GM23338 (cell line): ENCODE data around the gene CPM. TPM values are rescaled to one million over a fixed set of nuclear protein-coding genes. Genes with fewer than 3 reads are reported as not detected.

ENCODE experiments used
- ATAC-seq: fragments of 200-7000 bp; cut with Tn5 transposase; 3 replicates; pipeline ENCODE4 v1.9.1; 2020
- DNase-seq: peaks from one replicate; pipeline ENCODE4 v3.0.0-alpha.2; 2015; ENCODE audit warnings: low spot score
- H2AFZ ChIP-seq: fragments of 200-600 bp; sonication (generic); 2 replicates; pipeline ENCODE4 v1.8.0; 2016; ENCODE audit warnings: antibody characterized with exemption, mild to moderate bottlenecking, moderate library complexity
- H3F3A ChIP-seq: fragments of 200-600 bp; sonication (generic); replicated peaks from 2 replicates; pipeline ENCODE4 v1.8.0; 2017; ENCODE audit warnings: antibody characterized with exemption, mixed run types, low read depth
- H3K27ac ChIP-seq: fragments of 200-600 bp; sonication (generic); 2 replicates; pipeline ENCODE4 v1.6.1; 2016; ENCODE audit warnings: low read depth
- H3K27me3 ChIP-seq: fragments of 200-600 bp; sonication (generic); 2 replicates; pipeline ENCODE4 v1.8.0; 2016; ENCODE audit warnings: mild to moderate bottlenecking, mixed run types, moderate library complexity; ENCODE audit not compliant: insufficient read depth
- H3K36me3 ChIP-seq: fragments of 200-600 bp; sonication (generic); 2 replicates; pipeline ENCODE4 v1.8.0; 2016; ENCODE audit warnings: mild to moderate bottlenecking; ENCODE audit not compliant: insufficient read depth
- H3K4me1 ChIP-seq: fragments of 200-600 bp; sonication (generic); 2 replicates; pipeline ENCODE4 v1.8.0; 2016; ENCODE audit warnings: mild to moderate bottlenecking, moderate library complexity; ENCODE audit not compliant: insufficient read depth
- H3K4me2 ChIP-seq: fragments of 200-600 bp; sonication (generic); 2 replicates; pipeline ENCODE4 v1.7.1; 2017; ENCODE audit warnings: mixed run types
- H3K4me3 ChIP-seq: fragments of 200-600 bp; sonication (generic); 2 replicates; pipeline ENCODE4 v1.6.1; 2016; ENCODE audit warnings: mixed run types
- H3K79me2 ChIP-seq: fragments of 200-600 bp; sonication (generic); replicated peaks from 2 replicates; pipeline ENCODE4 v1.8.0; 2017; ENCODE audit warnings: mild to moderate bottlenecking; ENCODE audit not compliant: insufficient read depth
- H3K9me2 ChIP-seq: fragments of 200-600 bp; sonication (generic); 2 replicates; pipeline ENCODE4 v1.8.0; 2017; ENCODE audit not compliant: insufficient read depth
- H4K20me1 ChIP-seq: fragments of 200-600 bp; sonication (generic); replicated peaks from 2 replicates; pipeline ENCODE4 v1.8.0; 2017; ENCODE audit warnings: mild to moderate bottlenecking; ENCODE audit not compliant: insufficient read depth
- H3K27ac Mint-ChIP-seq: 2 replicates; pipeline ENCODE4 v1.8.0; 2020; ENCODE audit warnings: inconsistent platforms, mild to moderate bottlenecking, moderate library complexity, mixed read lengths
- H3K27me3 Mint-ChIP-seq: 3 replicates; pipeline ENCODE4 v1.8.0; 2022; ENCODE audit warnings: low read depth, mild to moderate bottlenecking, moderate library complexity, mixed read lengths, inconsistent platforms; ENCODE audit not compliant: insufficient read depth, poor library complexity
- H3K36me3 Mint-ChIP-seq: 3 replicates; pipeline ENCODE4 v1.8.0; 2021; ENCODE audit warnings: low read depth, mild to moderate bottlenecking, inconsistent platforms, moderate library complexity, mixed read lengths
- H3K4me1 Mint-ChIP-seq: 3 replicates; pipeline ENCODE4 v1.8.0; 2020; ENCODE audit warnings: mild to moderate bottlenecking, inconsistent platforms, mixed read lengths
- H3K4me3 Mint-ChIP-seq: 3 replicates; pipeline ENCODE4 v1.8.0; 2021; ENCODE audit warnings: moderate library complexity, mild to moderate bottlenecking, inconsistent platforms, mixed read lengths
- H3K9me3 Mint-ChIP-seq: 3 replicates; pipeline ENCODE4 v1.8.0; 2020; ENCODE audit warnings: moderate library complexity, mild to moderate bottlenecking, inconsistent platforms, mixed read lengths
- CREB1 ChIP-seq: fragments of 250-450 bp; sonication (Bioruptor Pico); IDR thresholded peaks from 2 replicates; pipeline ENCODE4 v1.5.0; 2020; ENCODE audit warnings: low read depth, mild to moderate bottlenecking, moderate library complexity
- EZH2 ChIP-seq: fragments of 200-600 bp; sonication (generic); IDR thresholded peaks from one replicate; pipeline ENCODE4 v1.8.0; 2017; ENCODE audit warnings: antibody characterized with exemption, mild to moderate bottlenecking, low read depth; ENCODE audit not compliant: unreplicated experiment
- JUNB ChIP-seq: IDR thresholded peaks from one replicate; pipeline ENCODE4 v1.6.1; 2016; ENCODE audit warnings: antibody characterized with exemption; ENCODE audit not compliant: unreplicated experiment
- NANOG ChIP-seq: IDR thresholded peaks from 2 replicates; pipeline ENCODE4 v1.6.1; 2016; ENCODE audit warnings: antibody characterized with exemption, borderline replicate concordance
- REST ChIP-seq: IDR thresholded peaks from one replicate; pipeline ENCODE4 v1.6.1; 2018; ENCODE audit warnings: antibody characterized with exemption; ENCODE audit not compliant: unreplicated experiment
- polyA plus RNA-seq: library from polyadenylated mRNA; unstranded; fragments of >200 nt; fragmentation: Nextera tagmentation; extraction: Ambion mirVana; gene quantifications from 2 replicates; pipeline ENCODE4 v1.2.1, GENCODE V29; 2016
- total RNA-seq: library from RNA; depleted of rRNA; stranded (reverse); fragments of >200 nt; shearing (Covaris generic); gene quantifications from 2 replicates; pipeline ENCODE4 v1.2.3, GENCODE V29; 2014
- TF ChIP-seq, protein P1 (sequence below): fragments of 250-450 bp; sonication (Bioruptor Pico); IDR thresholded peaks from 2 replicates; pipeline ENCODE4 v1.5.0; 2020; ENCODE audit warnings: mild to moderate bottlenecking, moderate library complexity

CPM gene
- total and polyA plus RNA-seq, 2 experiments from 2014 or later: 0.37 to 5.8 TPM

DNA sequence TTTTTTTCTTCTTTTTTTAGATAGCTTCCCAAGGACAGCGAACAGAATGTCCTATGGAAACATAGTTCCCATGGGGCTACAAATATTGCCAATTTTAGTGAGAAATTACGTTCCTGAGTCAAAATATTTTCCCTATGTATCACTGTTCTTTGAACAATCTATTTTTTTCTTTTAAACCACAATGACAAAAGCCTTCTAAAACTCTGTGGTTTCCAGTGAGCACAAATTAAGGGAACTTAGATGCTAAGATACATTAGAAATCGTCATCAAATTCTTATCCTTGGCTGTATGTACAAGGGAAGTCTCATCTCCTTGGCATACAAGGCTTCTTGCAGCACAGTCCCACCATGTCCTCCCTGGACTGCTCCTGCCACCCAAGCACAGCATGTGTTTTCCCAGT is 17.9 kb downstream of the CPM start (continued):
- TF ChIP-seq, protein P1, sequence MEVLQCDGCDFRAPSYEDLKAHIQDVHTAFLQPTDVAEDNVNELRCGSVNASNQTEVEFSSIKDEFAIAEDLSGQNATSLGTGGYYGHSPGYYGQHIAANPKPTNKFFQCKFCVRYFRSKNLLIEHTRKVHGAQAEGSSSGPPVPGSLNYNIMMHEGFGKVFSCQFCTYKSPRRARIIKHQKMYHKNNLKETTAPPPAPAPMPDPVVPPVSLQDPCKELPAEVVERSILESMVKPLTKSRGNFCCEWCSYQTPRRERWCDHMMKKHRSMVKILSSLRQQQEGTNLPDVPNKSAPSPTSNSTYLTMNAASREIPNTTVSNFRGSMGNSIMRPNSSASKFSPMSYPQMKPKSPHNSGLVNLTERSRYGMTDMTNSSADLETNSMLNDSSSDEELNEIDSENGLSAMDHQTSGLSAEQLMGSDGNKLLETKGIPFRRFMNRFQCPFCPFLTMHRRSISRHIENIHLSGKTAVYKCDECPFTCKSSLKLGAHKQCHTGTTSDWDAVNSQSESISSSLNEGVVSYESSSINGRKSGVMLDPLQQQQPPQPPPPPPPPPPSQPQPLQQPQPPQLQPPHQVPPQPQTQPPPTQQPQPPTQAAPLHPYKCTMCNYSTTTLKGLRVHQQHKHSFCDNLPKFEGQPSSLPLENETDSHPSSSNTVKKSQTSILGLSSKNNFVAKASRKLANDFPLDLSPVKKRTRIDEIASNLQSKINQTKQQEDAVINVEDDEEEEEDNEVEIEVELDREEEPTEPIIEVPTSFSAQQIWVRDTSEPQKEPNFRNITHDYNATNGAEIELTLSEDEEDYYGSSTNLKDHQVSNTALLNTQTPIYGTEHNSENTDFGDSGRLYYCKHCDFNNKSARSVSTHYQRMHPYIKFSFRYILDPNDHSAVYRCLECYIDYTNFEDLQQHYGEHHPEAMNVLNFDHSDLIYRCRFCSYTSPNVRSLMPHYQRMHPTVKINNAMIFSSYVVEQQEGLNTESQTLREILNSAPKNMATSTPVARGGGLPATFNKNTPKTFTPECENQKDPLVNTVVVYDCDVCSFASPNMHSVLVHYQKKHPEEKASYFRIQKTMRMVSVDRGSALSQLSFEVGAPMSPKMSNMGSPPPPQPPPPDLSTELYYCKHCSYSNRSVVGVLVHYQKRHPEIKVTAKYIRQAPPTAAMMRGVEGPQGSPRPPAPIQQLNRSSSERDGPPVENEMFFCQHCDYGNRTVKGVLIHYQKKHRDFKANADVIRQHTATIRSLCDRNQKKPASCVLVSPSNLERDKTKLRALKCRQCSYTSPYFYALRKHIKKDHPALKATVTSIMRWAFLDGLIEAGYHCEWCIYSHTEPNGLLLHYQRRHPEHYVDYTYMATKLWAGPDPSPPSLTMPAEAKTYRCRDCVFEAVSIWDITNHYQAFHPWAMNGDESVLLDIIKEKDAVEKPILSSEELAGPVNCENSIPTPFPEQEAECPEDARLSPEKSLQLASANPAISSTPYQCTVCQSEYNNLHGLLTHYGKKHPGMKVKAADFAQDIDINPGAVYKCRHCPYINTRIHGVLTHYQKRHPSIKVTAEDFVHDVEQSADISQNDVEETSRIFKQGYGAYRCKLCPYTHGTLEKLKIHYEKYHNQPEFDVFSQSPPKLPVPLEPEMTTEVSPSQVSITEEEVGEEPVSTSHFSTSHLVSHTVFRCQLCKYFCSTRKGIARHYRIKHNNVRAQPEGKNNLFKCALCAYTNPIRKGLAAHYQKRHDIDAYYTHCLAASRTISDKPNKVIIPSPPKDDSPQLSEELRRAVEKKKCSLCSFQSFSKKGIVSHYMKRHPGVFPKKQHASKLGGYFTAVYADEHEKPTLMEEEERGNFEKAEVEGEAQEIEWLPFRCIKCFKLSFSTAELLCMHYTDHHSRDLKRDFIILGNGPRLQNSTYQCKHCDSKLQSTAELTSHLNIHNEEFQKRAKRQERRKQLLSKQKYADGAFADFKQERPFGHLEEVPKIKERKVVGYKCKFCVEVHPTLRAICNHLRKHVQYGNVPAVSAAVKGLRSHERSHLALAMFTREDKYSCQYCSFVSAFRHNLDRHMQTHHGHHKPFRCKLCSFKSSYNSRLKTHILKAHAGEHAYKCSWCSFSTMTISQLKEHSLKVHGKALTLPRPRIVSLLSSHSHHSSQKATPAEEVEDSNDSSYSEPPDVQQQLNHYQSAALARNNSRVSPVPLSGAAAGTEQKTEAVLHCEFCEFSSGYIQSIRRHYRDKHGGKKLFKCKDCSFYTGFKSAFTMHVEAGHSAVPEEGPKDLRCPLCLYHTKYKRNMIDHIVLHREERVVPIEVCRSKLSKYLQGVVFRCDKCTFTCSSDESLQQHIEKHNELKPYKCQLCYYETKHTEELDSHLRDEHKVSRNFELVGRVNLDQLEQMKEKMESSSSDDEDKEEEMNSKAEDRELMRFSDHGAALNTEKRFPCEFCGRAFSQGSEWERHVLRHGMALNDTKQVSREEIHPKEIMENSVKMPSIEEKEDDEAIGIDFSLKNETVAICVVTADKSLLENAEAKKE (CRISPR knock-in tag): no peak
- TF ChIP-seq REST: no peak
- TF ChIP-seq NANOG: no peak
- TF ChIP-seq EZH2: no peak
- no peak for TF ChIP-seq JUNB

GRCh38 chr12:68913682-68914081 is 19.3 kb downstream of the CPM start:
- Mint-ChIP-seq H3K9me3 (no peaks in the 10 kb centered on the region), H3K27ac (no peak overlapping the region), H3K4me3 (no peak overlapping the region), H3K36me3 (no peaks in the 10 kb centered on the region), H3K4me1 (no peaks in the 10 kb centered on the region), H3K27me3 (no peaks in the 10 kb centered on the region)
- Histone ChIP-seq H3K27me3 (no peaks in the 10 kb centered on the region), H2AFZ (no peak overlapping the region), H3K4me1 (no peaks in the 10 kb centered on the region), H3K4me2 (no peak overlapping the region), H3K36me3 (no peaks in the 10 kb centered on the region), H3K79me2 (no peaks in the 10 kb centered on the region), H3K9me2 (no peaks in the 10 kb centered on the region; the same call in 1 of the 2 replicates), H3F3A (no peaks in the 10 kb centered on the region), H3K27ac (no peak overlapping the region), H4K20me1 (no peaks in the 10 kb centered on the region; the same call in 1 of the 2 replicates), H3K4me3 (no peak overlapping the region)
- ATAC-seq (no peak), DNase-seq (no peak)
- no peak for TF ChIP-seq CREB1 (CRISPR knock-in tag)
- TF ChIP-seq, protein P1 (CRISPR knock-in tag): no peak
